K562 treated with DMSO at 1 percent for 12 hours (cell line): ENCODE results near the gene PGM1. TPM values are rescaled to one million over a fixed set of nuclear protein-coding genes. Genes with fewer than 3 reads are reported as not detected.

Source experiments
- total RNA-seq: library from RNA; unstranded; fragments of 300-600 nt; gene quantifications from 2 replicates; pipeline ENCODE4 v1.2.3, GENCODE V29; 2022; ENCODE audit not compliant: insufficient read depth

PGM1 gene
- total RNA-seq: not detected in 2 replicates

GRCh38 chr1:63593303-63593885 lies at the start of gene PGM1:
Gene PGM1, plus strand, starts transcription at chr1:63593411. Its CDS starts 78 bp downstream, at chr1:63593489.

Other genes with a start within 250 kb of the PGM1 start
- gene ALG6, start 225.8 kb upstream of the PGM1 start, total RNA-seq: 7.7 and 12.6 TPM in 2 replicates
- gene ITGB3BP, start 70.2 kb upstream of the PGM1 start, total RNA-seq: 45.7 and 78.5 TPM in 2 replicates
- gene EFCAB7, start 69.9 kb upstream of the PGM1 start, total RNA-seq: 3.3 and 3.8 TPM in 2 replicates
- gene ROR1, start 180.6 kb downstream of the PGM1 start, total RNA-seq: not detected in 2 replicates